Measurements from ENCODE around the gene FAM24B. TPM values are rescaled to one million over a fixed set of nuclear protein-coding genes. Genes with fewer than 3 reads are reported as not detected.

The FAM24B gene
- total RNA-seq, 4 donors from 2014 or later, result 0.88 to 2.3 (median 2.3) TPM; not detected in 1

GRCh38 chr10:122845783-122846332 lies 33.5 kb downstream of the FAM24B start, which contains the start of gene CUZD1:
Gene CUZD1, minus strand, starts transcription at chr10:122845857. Its CDS starts 14 bp downstream, at chr10:122845843.
- H3K4me3 ChIP-seq, result no peak within 1 kb of the TSS
- H3K4me1 ChIP-seq, result no peaks in the 10 kb centered on the region
- no peak for DNase-seq
- no peaks in the 10 kb centered on the region for H3K9me3 ChIP-seq
- no peaks in the 10 kb centered on the region for H3K27me3 ChIP-seq
- intact Hi-C loops (cut with DNase I; ENCODE audit: low total_unique reads), result no loop called here
- TF ChIP-seq, protein P1, sequence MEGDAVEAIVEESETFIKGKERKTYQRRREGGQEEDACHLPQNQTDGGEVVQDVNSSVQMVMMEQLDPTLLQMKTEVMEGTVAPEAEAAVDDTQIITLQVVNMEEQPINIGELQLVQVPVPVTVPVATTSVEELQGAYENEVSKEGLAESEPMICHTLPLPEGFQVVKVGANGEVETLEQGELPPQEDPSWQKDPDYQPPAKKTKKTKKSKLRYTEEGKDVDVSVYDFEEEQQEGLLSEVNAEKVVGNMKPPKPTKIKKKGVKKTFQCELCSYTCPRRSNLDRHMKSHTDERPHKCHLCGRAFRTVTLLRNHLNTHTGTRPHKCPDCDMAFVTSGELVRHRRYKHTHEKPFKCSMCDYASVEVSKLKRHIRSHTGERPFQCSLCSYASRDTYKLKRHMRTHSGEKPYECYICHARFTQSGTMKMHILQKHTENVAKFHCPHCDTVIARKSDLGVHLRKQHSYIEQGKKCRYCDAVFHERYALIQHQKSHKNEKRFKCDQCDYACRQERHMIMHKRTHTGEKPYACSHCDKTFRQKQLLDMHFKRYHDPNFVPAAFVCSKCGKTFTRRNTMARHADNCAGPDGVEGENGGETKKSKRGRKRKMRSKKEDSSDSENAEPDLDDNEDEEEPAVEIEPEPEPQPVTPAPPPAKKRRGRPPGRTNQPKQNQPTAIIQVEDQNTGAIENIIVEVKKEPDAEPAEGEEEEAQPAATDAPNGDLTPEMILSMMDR (IDR thresholded peaks at IDR 0.05), result no peak
- TF ChIP-seq POLR2A (IDR thresholded peaks at IDR 0.05), result no peak
- H3K27ac ChIP-seq, result no peak within 1 kb of the TSS
- no peaks in the 10 kb centered on the region for H3K36me3 ChIP-seq

DNA sequence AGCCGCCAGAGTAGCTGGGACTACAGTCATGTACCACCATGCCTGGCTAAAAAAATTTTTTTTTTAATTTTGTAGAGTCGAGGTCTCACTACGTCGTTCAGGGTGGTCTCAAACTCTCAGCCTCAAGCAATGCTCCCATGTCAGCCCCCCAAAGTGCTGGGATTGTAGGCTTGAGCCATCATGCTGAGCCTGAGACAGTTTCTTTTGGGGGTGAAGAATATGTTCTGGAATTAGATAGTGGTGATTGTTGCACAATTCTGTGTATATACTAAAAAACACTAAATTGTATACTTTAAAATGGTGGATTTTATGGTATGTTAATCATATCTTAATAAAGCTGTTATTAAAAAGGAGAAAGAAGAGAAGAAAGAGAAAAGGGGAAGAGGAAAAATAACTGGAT lies 35.2 kb downstream of the FAM24B start:
- H3K36me3 ChIP-seq, result no peaks in the 10 kb centered on the region
- no peak overlapping the region for H3K27ac ChIP-seq
- no peak overlapping the region for H3K4me3 ChIP-seq
- H3K4me1 ChIP-seq, result no peaks in the 10 kb centered on the region
- intact Hi-C loops (cut with DNase I; ENCODE audit: low total_unique reads), result no loop called here
- no peak for DNase-seq
- H3K9me3 ChIP-seq, result no peaks in the 10 kb centered on the region
- no peaks in the 10 kb centered on the region for H3K27me3 ChIP-seq
- TF ChIP-seq, protein P1 (IDR thresholded peaks at IDR 0.05), result no peak
- TF ChIP-seq POLR2A (IDR thresholded peaks at IDR 0.05), result no peak

- Histone ChIP-seq H3K36me3 (no peaks in the 10 kb centered on the region), H3K4me3 (no peak overlapping the region), H3K9me3 (no peaks in the 10 kb centered on the region), H3K27me3 (no peaks in the 10 kb centered on the region), H3K4me1 (no peaks in the 10 kb centered on the region), H3K27ac (no peak overlapping the region)
- intact Hi-C loops (cut with DNase I; ENCODE audit: low total_unique reads), result no loop called here
- TF ChIP-seq, protein P1 (IDR thresholded peaks at IDR 0.05), result no peak
- no peak for TF ChIP-seq POLR2A (IDR thresholded peaks at IDR 0.05)
- DNase-seq, result no peak
Observed at GRCh38 chr10:122841569-122841968, 37.8 kb downstream of the FAM24B start.

GRCh38 chr10:122839505-122839904 lies 39.9 kb downstream of the FAM24B start:
- intact Hi-C loops (cut with DNase I; ENCODE audit: low total_unique reads), result no loop called here
- no peaks in the 10 kb centered on the region for H3K36me3 ChIP-seq
- no peak overlapping the region for H3K4me3 ChIP-seq
- no peaks in the 10 kb centered on the region for H3K27me3 ChIP-seq
- no peak overlapping the region for H3K27ac ChIP-seq
- DNase-seq, result no peak
- no peaks in the 10 kb centered on the region for H3K9me3 ChIP-seq
- no peaks in the 10 kb centered on the region for H3K4me1 ChIP-seq
- no peak for TF ChIP-seq POLR2A (IDR thresholded peaks at IDR 0.05)
- TF ChIP-seq, protein P1 (IDR thresholded peaks at IDR 0.05), result no peak

DNA sequence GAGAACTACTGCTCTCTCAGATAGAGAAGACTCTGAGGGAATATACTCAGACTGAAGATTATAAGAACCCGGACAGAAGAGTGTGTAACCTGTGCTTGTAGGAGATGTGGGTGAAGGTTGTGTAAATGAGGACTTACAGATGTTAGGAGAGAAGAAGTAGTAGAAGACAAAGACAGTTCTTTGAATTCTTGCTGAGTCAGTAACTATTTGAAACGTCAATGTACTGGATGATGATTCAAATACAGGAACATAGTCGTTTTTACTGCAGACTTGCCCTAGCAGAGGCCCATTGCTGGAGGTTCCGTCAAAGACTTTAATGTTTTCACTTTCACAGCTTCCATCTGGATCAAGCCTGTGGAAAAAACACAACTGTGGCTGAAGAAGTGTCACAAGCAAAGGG lies 40.5 kb downstream of the FAM24B start:
- intact Hi-C loops (cut with DNase I; ENCODE audit: low total_unique reads), result no loop called here
- Histone ChIP-seq H3K36me3 (no peaks in the 10 kb centered on the region), H3K27me3 (no peaks in the 10 kb centered on the region)

More for the DNA sequence above, 40.5 kb downstream of the FAM24B start:
- no peak overlapping the region for H3K4me3 ChIP-seq
- no peaks in the 10 kb centered on the region for H3K9me3 ChIP-seq
- no peak for TF ChIP-seq POLR2A (IDR thresholded peaks at IDR 0.05)
- TF ChIP-seq, protein P1 (IDR thresholded peaks at IDR 0.05), result no peak
- no peak for DNase-seq
- H3K4me1 ChIP-seq, result no peaks in the 10 kb centered on the region
- no peak overlapping the region for H3K27ac ChIP-seq

Measured in uterus (tissue), 4 donors.